HG02885 (cell line): ENCODE results near the gene BRAT1.

Experiments used
- ATAC-seq: cut with Tn5 transposase; IDR thresholded peaks from one replicate; pipeline ENCODE4 v1.9.1; 2021; ENCODE audit warnings: mild to moderate bottlenecking; ENCODE audit not compliant: unreplicated experiment, poor library complexity

BRAT1 gene

DNA sequence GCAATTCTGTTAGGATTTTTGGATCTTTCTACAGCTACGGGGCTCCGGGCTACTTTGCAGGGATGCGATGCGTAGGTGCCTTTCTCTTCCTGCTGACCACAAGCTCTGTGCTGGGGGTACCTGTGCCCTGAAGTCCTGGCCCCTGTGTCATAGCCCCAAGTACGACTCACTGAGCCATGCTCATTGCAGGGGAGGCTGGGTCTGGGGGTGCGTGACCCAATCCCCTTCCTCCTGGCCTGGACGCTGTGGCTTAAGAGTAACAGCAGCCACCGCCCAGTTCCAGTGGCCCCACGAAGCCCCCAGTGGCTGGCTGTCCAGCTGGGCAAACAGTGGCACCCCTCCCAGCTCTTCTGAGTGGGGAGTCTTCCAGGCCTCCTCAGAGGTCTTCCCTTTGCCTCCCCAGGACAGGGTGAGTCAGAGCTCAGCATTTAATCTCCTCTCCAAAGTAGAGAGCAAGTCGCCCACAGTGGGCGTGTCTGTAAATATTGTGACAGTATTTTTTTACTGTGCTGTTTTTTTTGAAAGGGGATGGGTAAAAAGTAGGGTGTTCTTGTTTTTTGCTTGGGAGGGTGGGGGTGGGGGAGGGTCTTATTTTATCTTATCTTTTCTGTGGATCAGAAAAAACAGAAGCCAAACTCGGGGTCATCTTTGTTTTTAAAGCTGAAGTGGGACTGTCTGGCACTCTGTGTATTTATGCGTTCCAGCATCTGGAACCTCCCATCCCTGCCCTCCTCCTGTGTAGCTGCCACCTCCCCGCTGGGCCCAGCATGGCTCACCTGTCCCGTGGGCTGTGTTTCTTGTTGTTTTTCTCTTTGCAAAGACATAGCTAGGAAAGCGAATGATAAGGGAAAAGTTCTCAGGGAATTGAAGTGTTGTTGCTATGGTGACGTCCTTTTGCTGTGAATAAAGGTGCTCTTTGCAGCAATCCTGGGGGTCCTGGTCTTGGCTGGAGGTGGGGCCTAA lies 27.5 kb downstream of the BRAT1 start:
- no peak for ATAC-seq

DNA sequence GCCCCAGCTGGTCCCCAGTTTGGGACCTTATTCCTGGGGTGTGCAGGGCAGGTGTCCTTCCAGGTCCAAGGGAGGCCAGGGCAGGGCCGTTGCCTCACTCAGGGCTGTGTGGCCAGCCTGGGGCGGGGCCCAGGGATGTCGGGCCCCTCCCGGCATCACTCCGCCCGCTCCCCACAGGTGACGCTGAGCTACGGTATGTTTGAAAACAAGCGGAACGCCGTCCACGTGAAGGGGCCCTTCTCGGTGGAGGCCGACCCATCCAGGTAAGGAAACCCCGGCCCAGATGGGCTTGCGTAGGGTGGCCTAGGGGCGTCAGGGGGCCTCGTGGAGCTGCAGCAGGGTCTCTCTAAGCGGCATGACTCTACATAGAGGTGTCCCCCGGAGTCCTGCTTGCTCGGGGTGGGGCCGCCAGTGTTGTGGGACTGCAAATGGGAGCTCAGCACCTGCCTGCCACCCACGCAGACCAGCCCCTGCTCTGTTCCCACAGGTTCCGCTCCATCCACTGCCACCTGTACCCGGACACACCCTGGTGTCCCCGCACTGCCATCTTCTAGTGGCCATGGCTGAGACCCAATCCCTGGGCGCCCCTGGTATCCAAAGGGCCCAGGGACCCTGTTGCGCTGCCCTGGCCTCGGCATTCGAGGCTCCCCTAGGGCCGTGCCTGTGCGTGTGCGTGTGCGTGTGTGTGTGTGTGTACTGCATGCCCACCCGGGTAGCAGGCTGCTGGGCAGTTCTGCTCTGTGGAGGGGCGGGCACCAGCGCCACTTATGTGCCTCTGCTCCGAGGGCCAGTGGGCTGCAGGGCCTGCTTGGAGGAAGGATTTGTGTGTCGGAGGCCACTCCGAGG lies 28.4 kb downstream of the BRAT1 start:
- ATAC-seq: no peak

DNA sequence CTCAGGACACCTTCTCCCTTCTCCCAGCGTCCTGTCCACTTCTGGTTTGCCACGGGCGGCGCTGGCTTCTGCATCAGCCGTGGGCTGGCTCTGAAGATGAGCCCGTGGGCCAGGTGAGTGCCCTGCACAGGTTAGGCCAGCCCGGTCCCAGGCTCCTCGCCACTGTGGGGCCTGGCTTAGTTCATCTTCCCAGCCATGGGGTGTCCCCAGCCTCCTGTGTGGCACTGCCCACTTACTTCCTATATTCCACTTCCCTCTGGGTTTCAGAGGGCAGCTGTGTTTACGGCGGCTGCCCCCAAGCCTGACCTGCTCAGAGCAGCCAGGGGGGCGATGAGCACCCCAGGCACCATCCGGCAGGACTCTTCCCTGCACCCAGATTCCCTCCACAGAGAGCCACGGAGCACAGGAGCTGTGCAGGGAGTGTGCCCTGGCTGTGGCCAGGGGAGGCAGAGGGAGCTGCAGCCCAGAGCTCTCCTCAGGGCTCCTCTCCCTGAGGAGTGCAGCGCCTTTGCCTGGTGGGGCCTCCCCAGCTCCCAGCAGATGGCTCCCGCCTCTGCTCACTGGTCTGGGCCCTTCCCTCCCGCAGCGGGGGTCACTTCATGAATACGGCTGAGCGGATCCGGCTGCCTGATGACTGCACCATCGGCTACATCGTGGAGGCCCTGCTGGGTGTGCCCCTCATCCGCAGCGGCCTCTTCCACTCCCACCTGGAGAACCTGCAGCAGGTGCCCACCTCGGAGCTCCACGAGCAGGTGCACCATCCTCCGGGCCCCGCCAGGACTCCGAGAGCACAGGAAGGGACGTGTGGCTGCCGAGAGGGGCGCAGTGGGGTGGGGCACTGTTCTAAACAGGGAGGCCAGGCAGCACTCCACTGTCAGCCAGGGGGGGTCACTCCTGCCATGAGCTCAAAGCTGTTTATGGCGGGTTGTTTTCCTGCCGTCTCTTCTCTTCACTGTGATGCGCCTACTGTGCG lies 29.4 kb downstream of the BRAT1 start:
- no peak for ATAC-seq

DNA sequence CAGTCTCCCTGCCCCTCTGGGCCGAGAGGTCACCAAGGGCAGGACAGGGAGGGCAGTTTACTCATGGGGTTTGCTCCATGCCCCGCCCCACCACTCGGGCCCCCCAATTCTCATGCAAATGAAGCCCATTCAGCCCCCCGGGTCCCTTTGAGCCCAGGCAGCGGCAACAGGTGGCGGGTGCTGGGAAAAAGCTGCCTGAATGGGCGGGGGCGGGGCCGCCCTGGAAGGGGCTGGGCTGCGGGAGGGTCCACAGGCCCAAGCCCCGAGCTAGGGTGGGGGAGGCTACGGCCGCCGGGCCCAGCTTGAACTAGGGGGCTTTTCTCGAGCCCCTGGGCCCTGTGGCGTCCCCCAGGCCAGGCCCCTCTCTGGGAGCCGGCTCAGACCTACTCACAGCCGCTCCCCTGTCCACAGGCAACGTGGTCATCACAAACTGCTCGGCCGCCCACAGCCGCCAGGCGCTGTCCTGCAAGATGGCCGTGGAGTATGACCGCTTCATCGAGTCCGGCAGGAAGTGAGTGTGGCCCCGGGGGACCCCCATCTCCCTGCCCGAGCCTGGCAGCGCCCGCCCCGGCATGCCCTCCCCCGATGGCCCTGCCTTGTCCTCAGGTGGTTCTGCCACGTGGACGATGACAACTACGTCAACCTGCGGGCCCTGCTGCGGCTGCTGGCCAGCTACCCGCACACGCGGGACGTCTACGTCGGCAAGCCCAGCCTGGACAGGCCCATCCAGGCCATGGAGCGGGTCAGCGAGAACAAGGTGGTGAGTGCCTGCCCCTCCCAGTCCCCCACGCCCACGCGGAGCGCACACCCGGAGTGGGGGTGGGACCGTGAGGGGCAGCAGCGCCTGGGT lies 30.3 kb downstream of the BRAT1 start:
- no peak for ATAC-seq

DNA sequence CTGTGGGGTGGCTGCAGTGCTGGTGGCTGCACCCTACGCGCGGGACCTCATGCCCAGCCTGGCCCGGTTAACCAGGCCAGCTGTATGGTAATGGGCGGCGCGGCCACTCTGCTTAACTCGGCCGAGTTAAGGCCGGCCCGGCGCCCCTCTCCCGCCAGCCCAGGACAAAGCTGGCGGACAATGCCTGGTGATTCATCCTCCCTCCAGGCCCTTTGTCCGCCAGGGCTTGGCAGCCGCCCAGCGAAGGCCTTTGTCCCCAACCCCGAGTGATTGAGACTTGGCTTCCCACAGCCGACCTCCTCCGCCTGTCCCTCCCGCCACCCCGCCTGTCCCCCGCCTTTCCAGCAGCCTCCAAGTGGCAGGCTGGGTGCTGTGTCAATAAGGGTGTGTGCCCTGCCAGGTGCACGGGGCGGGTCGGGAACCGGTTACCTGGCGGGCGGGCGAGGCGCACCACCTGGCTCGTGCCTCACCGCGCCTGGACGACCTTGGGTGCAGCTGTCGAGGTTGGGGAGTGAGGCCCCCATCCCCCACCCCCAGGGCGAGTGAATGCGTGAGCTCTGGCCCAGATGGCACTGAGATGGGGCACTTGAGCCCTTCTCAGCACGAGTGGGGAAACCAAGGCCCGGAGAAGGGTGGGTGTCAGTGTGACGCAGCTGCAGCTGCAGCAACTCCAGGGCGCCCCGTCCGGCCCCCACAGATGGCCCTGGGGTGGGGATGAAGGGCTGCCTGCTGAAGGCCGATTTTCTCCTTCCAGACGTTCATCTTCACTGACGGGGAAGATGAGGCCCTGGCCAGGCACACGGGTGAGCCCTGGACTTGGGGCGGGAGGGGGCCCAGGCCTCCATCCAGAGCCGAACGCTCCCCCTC lies 31.1 kb downstream of the BRAT1 start:
- no peak for ATAC-seq

DNA sequence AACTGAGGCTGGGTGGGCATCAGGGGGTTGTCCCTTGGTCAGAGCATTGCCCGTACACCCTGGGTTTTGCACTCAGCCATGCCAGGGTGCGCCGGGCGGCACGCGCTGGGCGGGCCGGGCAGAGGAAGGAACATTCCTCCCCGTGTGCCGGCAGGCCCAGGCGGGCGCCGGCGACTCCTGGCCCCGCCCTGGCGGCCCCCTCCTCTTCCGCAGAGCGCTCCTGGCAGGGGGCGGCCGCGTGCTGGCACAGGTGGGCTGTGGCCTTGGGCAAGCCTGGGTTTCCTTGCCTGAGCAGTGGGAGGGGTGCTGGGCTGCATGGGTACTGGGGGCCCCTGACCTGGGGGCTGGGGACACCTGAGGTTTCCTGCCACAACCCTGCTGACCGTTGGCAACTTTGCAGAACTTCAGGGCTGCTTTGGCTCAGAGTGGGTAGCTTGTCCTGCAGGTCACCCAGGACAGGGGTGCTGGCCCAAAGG lies 31.8 kb downstream of the BRAT1 start:
- no peak for ATAC-seq

DNA sequence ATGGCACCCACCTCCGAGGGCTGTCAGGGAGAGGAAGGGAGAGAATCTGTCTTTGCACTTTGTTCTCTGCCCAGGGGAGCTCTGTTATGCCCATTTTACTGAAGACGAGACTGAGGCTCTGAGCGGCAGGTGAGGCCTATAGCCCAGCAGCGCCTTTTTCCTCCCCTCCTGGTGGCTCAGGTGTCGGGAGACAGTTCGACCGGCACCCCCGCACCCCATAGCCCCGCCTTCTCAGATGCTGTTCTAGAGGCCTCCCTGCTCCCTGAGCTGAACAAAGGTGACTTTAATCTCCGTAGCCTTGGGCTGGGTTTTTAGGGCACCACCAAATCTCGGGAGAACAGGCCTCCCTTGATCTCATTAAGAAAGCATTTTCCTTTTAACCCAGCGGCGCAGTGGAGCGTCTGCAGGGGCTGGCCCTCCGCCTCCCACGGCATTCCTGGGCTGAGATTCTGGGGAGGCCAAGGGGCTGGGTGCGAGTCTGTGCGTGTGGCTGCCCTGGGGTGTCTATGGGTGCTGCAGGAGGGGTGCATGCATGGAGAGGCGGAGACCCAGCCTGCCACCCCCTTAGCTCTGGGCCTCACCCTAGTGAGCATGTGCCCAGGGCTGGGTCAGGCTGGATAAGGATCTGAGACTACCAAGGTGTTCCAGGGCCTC lies 32.4 kb downstream of the BRAT1 start:
- ATAC-seq: no peak

DNA sequence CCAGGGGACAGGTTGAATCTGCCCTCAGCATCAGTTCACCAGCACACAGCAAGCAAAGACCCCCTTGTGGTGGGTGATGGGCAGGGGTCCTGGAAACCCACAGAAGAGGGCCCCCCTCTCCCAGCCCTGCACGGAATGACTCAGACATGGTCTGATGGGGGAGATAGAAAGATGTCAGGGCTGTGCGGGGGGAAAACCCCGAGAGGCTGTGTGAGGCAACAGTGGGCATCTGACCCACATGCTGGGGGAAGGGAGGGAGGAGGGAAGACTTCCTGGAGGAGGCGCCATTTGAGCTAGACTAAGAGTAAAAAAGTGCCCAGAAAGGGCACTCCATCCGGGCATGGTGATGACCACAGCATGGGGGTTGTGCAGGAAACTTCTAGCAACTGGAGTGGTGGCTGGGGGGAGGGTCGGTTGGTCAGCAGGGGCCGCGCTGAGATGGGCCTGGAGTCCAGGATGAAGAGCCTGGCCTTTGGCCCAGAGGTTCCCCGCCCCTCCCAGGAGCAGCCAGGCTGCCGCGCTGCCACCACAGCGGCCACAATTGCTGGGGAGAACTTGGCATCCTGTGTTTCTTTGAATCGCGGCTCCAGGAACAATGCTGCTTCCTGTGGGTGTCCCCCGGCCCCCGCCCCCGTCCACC lies 33.3 kb downstream of the BRAT1 start:
- no peak for ATAC-seq

DNA sequence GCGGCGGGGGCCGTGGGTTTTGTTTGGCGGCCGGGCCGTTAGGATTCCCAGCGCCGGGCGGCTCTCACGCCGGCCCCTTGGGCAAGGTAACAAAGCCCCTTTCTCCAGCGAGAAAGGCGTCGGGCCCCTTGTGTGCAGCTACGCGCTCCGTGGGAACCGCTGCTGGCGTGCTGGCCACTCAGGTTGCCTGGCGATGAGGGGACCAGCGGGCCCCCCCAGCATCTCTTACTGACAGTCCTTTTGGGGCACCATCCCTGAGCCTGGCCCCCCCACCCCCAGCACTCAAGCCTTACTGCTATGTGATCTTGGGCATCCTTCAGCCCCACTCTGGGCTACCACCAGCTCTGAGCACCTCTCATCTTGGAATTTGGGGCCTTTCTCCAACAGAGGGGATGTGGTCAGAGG lies 34.0 kb downstream of the BRAT1 start:
- no peak for ATAC-seq

DNA sequence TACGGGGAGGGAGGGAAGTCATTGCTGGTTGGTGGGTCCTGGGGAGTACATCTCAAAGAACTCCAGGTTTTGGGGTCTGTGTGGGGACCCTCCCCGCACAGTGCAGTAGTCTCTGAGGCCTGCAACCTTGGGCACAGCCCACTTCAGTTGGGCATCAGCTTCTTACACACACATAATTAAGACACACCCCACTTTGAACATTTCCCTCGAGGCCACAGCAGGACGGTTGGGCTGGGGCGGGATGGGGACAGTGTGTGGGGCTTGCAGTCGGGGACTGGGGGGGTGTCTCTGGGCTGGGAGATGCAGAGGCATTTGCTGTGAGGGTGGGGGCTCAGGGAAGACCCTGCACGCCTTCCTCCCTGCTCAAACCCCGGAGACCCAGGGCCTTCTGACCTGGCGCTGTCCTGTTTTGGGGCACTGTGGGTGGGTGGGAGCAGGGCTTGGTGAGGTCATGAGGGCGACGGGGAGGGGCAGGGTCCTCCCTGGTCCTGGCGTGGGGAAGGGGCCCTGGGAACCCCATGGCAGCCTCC lies 34.5 kb downstream of the BRAT1 start:
- ATAC-seq: no peak

DNA sequence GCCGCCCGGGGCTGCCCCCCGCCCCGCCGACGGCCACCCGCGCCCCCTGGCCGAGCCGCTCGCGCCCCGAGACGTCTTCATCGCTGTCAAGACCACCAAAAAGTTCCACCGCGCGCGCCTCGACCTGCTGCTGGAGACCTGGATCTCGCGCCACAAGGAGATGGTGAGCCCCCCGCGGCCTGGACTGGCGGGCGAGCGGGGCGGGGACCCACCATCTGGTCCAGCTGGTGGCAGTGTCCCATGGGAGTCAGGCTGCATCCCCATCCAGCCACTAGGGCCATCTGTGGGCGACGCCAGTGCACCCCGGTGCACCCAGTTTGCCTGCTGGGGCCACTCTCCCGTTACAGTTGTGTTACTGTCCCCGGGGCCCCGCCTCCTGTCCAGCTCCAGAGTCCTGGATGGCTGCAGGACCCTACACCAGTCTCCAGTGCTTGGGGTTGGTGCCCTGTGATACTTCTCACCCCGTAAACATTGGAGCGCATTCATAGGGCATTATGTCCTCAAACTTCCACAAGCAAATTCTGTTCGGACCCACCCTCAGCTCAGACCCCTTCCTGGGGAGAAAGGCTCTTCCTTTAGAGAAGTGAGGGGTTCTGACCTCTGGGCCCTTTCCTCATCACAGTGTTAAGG lies 35.1 kb downstream of the BRAT1 start:
- no peak for ATAC-seq

DNA sequence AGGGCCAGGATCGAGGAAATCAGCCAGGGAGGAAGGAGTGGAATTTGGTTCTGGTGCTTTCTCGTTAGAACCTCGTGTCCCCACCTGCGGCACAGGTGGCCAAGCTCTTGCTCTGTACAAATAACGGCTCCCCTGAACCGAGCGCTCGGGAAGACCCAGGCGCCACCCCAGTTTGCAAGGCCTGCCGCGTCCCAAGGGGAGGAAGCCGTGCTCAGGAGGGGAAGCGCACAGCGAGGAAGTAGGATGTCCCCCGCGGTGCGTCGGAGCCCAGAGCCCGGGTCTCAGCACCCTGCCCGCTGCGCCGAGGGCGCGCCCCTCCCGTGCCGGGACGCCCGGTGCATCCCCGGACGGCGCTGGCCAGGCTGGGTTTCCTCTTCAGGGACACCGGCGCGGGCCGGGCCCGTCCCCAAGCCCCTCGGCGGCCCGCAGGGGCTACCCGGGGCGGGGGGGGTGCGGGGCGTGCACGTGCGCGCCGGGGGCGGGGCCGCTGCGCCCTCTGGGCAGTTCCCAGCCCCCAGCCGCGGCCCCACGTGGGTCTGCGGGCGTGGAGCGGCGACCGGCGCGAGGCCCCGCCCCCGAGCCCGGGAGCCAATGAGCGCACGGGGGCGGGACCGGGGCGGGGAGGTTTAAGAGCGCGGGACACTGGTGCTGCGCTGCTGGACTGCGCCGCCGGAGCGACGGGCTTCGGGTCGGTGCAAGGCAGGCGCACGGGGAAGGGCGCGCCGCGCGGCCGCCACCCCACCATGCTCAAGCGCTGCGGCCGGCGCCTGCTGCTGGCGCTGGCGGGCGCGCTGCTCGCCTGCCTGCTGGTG lies 36.0 kb downstream of the BRAT1 start, which contains the start of gene LFNG:
Gene LFNG (plus strand): TSS at position 656 of the 812 bp plus-strand sequence. CDS start 88 bp downstream, at position 744.
- ATAC-seq: peak; percentile 91

DNA sequence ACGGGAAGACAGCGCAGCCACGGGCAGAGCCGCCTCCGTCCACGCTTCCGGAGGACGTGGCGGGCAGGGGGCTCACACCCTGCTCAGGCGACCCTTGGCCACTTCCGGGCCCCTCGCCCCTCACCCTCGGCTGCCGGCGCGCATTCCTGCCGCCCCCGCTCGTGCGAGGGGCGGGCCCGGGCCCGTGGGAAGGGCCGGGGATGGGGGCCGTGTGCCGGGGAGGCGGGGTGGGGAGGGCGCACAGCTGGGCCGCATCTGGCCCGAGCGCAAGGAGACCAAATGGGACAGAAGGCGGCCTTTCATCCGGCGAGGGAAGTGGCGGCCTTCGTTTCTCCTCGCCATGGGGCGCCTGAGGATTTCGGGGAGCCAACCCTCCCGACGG lies 36.6 kb downstream of the BRAT1 start:
- ATAC-seq: no peak

DNA sequence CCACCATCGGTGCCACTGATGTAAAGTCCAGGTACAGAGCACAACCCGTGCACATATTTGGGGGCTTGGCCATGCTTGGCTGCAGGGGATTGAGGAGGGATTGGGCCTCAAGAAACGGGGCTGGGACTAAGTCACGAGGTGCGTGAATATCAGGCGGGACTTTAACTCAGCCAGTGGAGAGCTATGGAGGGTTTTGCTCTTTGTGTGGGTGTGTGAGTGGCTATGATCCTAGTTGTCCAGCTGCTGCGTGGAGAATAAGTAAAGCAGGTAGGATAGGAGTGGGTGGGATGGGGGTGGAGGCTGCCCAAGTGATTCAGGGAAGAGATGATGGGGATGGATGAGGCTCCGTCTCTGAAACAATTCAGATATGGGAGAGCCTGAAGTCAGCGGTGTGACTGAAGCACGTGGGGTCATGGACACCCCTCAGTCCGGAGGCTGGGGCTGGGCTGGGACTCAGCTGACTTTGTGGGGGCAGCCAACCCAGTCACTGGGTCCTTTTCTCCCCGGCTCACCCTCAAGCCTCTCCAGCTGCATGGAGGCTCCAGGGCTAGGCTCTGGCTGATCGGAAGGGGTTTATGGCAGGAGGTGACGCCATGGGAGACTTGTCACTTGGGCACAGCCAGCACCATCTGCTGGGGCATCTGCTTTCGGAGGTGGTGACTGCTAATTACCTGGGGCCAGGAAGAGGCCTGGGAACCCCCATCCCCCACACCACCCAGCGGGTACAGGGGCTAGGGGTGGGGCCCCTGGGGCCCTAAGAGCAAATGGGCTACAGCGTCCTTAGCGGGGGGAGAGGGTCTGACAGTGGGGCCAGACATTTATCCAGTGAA lies 37.4 kb downstream of the BRAT1 start:
- ATAC-seq: no peak

DNA sequence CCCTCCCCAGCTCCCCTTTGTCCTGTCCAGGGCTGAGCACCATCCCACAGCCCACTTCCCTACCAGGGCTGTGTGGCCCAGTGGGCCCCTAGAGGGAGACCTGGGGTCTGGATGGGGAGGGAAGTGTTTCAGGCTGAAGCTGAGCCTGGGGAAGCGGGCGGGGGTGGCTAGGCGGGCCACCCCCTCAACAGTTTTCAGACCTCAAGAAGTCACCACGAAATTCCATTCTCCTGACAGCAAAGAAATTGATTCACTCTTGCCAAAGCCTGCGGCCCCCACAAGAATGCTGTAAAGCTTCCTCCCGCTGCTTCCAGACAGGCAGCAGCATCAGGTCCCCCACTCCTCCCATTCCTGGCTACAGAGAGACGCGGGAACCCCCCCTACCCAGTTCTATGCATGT lies 38.3 kb downstream of the BRAT1 start:
- ATAC-seq: no peak
